ENCODE results near the gene PSMA7. TPM values are rescaled to one million over a fixed set of nuclear protein-coding genes. Genes with fewer than 3 reads are reported as not detected.

PSMA7 gene
- total and polyA plus RNA-seq, 2 of the 8 experiments (the other 6 are each of a cell fraction or from before 2014, with no cell fraction given) = 361 to 648 TPM

- H3K56ac ChIP-seq (replicated peaks; ENCODE audit: insufficient read length, low read depth, low read length) = no peak overlapping the region
- H4K5ac ChIP-seq (ENCODE audit: insufficient read length, low read depth, low read length) = no peak overlapping the region
- H3K9ac ChIP-seq (replicated peaks in 1 of 4; ENCODE audit: extremely low read depth in 1 of 4, low read depth in 3 of 4, low read length in 3 of 4) = no peak overlapping the region; a peak in 1 of 7 replicates
- 0 out of 2 replicates have a peak overlapping the region, but pooled peaks have one; percentile 81 for H2BK15ac ChIP-seq (ENCODE audit: low read length)
- H4K8ac ChIP-seq (ENCODE audit: extremely low read depth, insufficient read depth, low read length) = no peak overlapping the region
- POLR2A ChIA-PET (ENCODE audit: partially characterized antibody) = interaction anchor here (0.7 to 2.1 kb wide), 4 partner anchors 21 to 72 kb away, joined by 3 to 12 read pairs (median 4); no protein-coding TSS in a partner anchor
- H2BK20ac ChIP-seq (ENCODE audit: low read length) = 0 out of 2 replicates have a peak overlapping the region, but pooled peaks have one; percentile 43
- H3K23me2 ChIP-seq (ENCODE audit: low read depth, low read length) = peaks cover 2% of the 10 kb centered on the region; the same call in 1 of the 2 replicates
- no peak overlapping the region for H2AFZ ChIP-seq (ENCODE audit: low read length)
- H4K20me1 ChIP-seq (replicated peaks in 1 of 2; ENCODE audit: control insufficient read depth in 1 of 2, insufficient read depth in 2 of 2, low read length in 2 of 2) = peaks cover 0 to 5% of the 10 kb centered on the region in 2 experiments
- 96% methylated on average over 17 of the region's 17 CpGs; no CpG with 5 or more reads in 1 of the 2 experiments for WGBS, 2 experiments (ENCODE audit: extremely low coverage in 1 of 2, insufficient coverage in 1 of 2, insufficient read length in 1 of 2, insufficient replicate concordance in 2 of 2, low coverage in 1 of 2, low lambda C conversion rate in 2 of 2, missing lambda C conversion rate in 1 of 2)
- H2BK12ac ChIP-seq (ENCODE audit: low read depth, low read length) = 0 out of 2 replicates have a peak overlapping the region, but pooled peaks have one; percentile 55
- H3K27me3 ChIP-seq (replicated peaks in 1 of 4; ENCODE audit: control insufficient read depth in 3 of 4, extremely low read depth in 1 of 4, insufficient read depth in 3 of 4, low read length in 3 of 4) = peaks cover 0 to 2% (median 0%) of the 10 kb centered on the region in 4 experiments; a peak in 2 of 7 replicates
- H3K79me2 ChIP-seq (ENCODE audit: control insufficient read depth in 1 of 2, insufficient read depth in 2 of 2, low read length in 2 of 2) = no peaks in the 10 kb centered on the region
- H3K14ac ChIP-seq (ENCODE audit: insufficient read length) = no peak overlapping the region
- H3K9me3 ChIP-seq (ENCODE audit: insufficient read depth in 2 of 2, low read depth in 1 of 2, low read length in 1 of 2) = no peaks in the 10 kb centered on the region
- H2BK120ac ChIP-seq (replicated peaks; ENCODE audit: low read depth, low read length) = no peak overlapping the region
- no peak overlapping the region for H3K23ac ChIP-seq (ENCODE audit: insufficient read length)
- H3K36me3 ChIP-seq (ENCODE audit: control insufficient read depth in 2 of 4, insufficient read depth in 4 of 4, low read length in 3 of 4) = no peaks in the 10 kb centered on the region
- no peaks in the 10 kb centered on the region for H3K79me1 ChIP-seq (ENCODE audit: low read depth, low read length)
- H2AK5ac ChIP-seq (ENCODE audit: low read depth, low read length) = peak overlapping the region; percentile 18; the same call in 1 of the 2 replicates
- no peak overlapping the region for H2BK5ac ChIP-seq (ENCODE audit: low read depth, low read length)
- peak overlapping the region; percentile 42 for H4K91ac ChIP-seq (replicated peaks; ENCODE audit: insufficient read length, low read length)
- peaks cover 0 to 3% (median 0%) of the 10 kb centered on the region in 4 experiments; a peak in 1 of 7 replicates for H3K4me1 ChIP-seq (replicated peaks in 1 of 4; ENCODE audit: control insufficient read depth in 3 of 4, insufficient read depth in 4 of 4, low read length in 3 of 4)
- no peak overlapping the region for H3K18ac ChIP-seq (ENCODE audit: extremely low read depth, low read length)
- H3K4me2 ChIP-seq (ENCODE audit: insufficient read depth in 1 of 2, low read depth in 2 of 2, low read length in 2 of 2) = no peak overlapping the region
- CTCF ChIA-PET (ENCODE audit: partially characterized antibody) = no interaction called here
- H3K27ac ChIP-seq (ENCODE audit: low read depth, low read length) = no peak overlapping the region
- no peak overlapping the region for H3K4me3 ChIP-seq (ENCODE audit: extremely low read depth in 1 of 4, insufficient read depth in 2 of 4, low read depth in 3 of 4, low read length in 4 of 4)
- H3K4ac ChIP-seq (replicated peaks; ENCODE audit: insufficient read length, low read depth, low read length) = no peak overlapping the region
- FAIRE-seq (no peak), DNase-seq (ENCODE audit: low read depth in 1 of 2, low spot score in 2 of 2) (no peak)
- no peak for TF ChIP-seq EGR1 (IDR thresholded peaks at IDR 0.05; ENCODE audit: borderline replicate concordance, low read depth, low read length)
Observed at GRCh38 chr20:62087632-62088031, 55.6 kb downstream of the PSMA7 start.
